GM21447 (cell line): Measurements from ENCODE around the gene SYNPR.

Experiments
- ATAC-seq: cut with Tn5 transposase; IDR thresholded peaks from one replicate; pipeline ENCODE4 v1.9.1; 2021; ENCODE audit not compliant: unreplicated experiment

Gene SYNPR

GRCh38 chr3:63523100-63523499 is 245.0 kb downstream of the SYNPR start:
- ATAC-seq, result no peak

GRCh38 chr3:63528325-63529000 is 250.4 kb downstream of the SYNPR start:
- ATAC-seq, result no peak

GRCh38 chr3:63532521-63532920 is 254.4 kb downstream of the SYNPR start:
- no peak for ATAC-seq

GRCh38 chr3:63538919-63539318 is 260.8 kb downstream of the SYNPR start:
- ATAC-seq, result peak; percentile 78

GRCh38 chr3:63555767-63556166 is 277.7 kb downstream of the SYNPR start:
- ATAC-seq, result no peak

GRCh38 chr3:63556401-63556800 is 278.3 kb downstream of the SYNPR start:
- ATAC-seq, result no peak

- ATAC-seq, result peak; percentile 72
These were observed 279.8 kb downstream of the SYNPR start for GRCh38 chr3:63557912-63558311.

GRCh38 chr3:63559884-63560283 is 281.8 kb downstream of the SYNPR start:
- ATAC-seq, result no peak

- no peak for ATAC-seq
These were observed 283.8 kb downstream of the SYNPR start for GRCh38 chr3:63561879-63562278.

GRCh38 chr3:63562323-63562722 is 284.2 kb downstream of the SYNPR start:
- no peak for ATAC-seq

GRCh38 chr3:63563572-63563971 is 285.5 kb downstream of the SYNPR start:
- ATAC-seq, result no peak

- no peak for ATAC-seq
These were observed 287.1 kb downstream of the SYNPR start for GRCh38 chr3:63565220-63565619.

- ATAC-seq, result no peak
These were observed 293.6 kb downstream of the SYNPR start for GRCh38 chr3:63571682-63572081.

- ATAC-seq, result no peak
These were observed 298.7 kb downstream of the SYNPR start for GRCh38 chr3:63576846-63577245.

GRCh38 chr3:63578858-63579257 is 300.8 kb downstream of the SYNPR start:
- ATAC-seq, result no peak

- ATAC-seq, result no peak
These were observed 302.0 kb downstream of the SYNPR start for GRCh38 chr3:63580151-63580550.

GRCh38 chr3:63582943-63583500 is 304.9 kb downstream of the SYNPR start:
- ATAC-seq, result no peak

GRCh38 chr3:63584681-63585080 is 306.6 kb downstream of the SYNPR start:
- ATAC-seq, result no peak

- ATAC-seq, result no peak
These were observed 307.8 kb downstream of the SYNPR start for GRCh38 chr3:63585927-63586326.

GRCh38 chr3:63588895-63589294 is 310.8 kb downstream of the SYNPR start:
- no peak for ATAC-seq

- no peak for ATAC-seq
These were observed 315.7 kb downstream of the SYNPR start for GRCh38 chr3:63593779-63594178.

- no peak for ATAC-seq
These were observed 317.1 kb downstream of the SYNPR start for GRCh38 chr3:63595221-63595620.

GRCh38 chr3:63597019-63597418 is 318.9 kb downstream of the SYNPR start:
- ATAC-seq, result no peak
